Mammary epithelial cell (primary cell): ENCODE data around the gene WDR1.

Experiments used
- CTCF ChIP-seq, 2 donors: IDR thresholded peaks in 1 of 2; conservative IDR thresholded peaks in 1 of 2; 2 replicates each; pipeline ENCODE4 v1.5.1; 2011 to 2012; ENCODE audit warnings: inconsistent platforms in 2 of 2, low read length in 2 of 2, mild to moderate bottlenecking in 2 of 2, control low read depth in 1 of 2, low read depth in 1 of 2; ENCODE audit not compliant: insufficient read depth in 1 of 2; ENCODE audit errors: extremely low read depth in 1 of 2
- EZH2 ChIP-seq: IDR thresholded peaks from 2 replicates; pipeline ENCODE4 v1.6.1; 2012; ENCODE audit warnings: low read length, inconsistent platforms, borderline replicate concordance

- TF ChIP-seq EZH2: no peak
- TF ChIP-seq CTCF (conservative IDR thresholded peaks at IDR 0.05 in 1 of 2, IDR thresholded peaks at IDR 0.05 in 1 of 2; ENCODE audit: extremely low read depth in 1 of 2, insufficient read depth in 1 of 2, low read depth in 1 of 2, low read length in 2 of 2): no peak
Measured at GRCh38 chr4:10105421-10105820, 11.2 kb downstream of the WDR1 start.
